GM06990 (cell line): ENCODE results near the gene KRT79.

Experiments used
- DNase-seq: peaks from one replicate; pipeline ENCODE4 v3.0.0-alpha.2; 2011; ENCODE audit not compliant: insufficient read length; ENCODE audit errors: extremely low read depth
- H3K27me3 ChIP-seq: replicated peaks from 2 replicates; pipeline ENCODE4 v1.6.0; 2011; ENCODE audit warnings: low read length; ENCODE audit not compliant: control insufficient read depth, insufficient read depth
- H3K36me3 ChIP-seq: 2 replicates; pipeline ENCODE4 v1.5.1; 2011; ENCODE audit warnings: low read length; ENCODE audit not compliant: control insufficient read depth, insufficient read depth
- H3K4me3 ChIP-seq: replicated peaks from 2 replicates; pipeline ENCODE4 v1.5.1; 2011; ENCODE audit warnings: low read depth, mild to moderate bottlenecking, control low read depth, low read length
- CTCF ChIP-seq: IDR thresholded peaks from 2 replicates; pipeline ENCODE4 v1.5.1; 2011; ENCODE audit warnings: low read length, control low read depth, mild to moderate bottlenecking, inconsistent platforms; ENCODE audit not compliant: insufficient read depth, poor library complexity, severe bottlenecking

KRT79 gene

DNA sequence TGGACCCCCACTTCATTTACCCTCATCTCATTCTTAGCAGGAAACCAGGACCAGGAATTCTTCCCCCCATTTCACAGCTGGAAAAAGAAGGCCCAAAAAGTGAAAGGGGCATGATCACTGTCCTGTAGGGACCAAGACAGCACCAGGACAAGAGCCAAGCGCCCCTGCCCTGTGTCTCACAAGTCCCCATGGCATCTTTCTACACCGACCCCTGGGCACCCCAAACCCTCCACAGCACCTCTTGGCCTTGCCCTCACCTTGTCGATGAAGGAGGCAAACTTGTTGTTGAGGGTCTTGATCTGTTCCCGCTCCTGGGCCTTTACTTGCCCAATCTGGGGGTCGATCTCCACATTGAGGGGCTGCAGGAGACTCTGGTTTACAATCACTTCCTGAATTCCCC, 57.7 kb downstream of the KRT79 start:
- TF ChIP-seq CTCF, result no peak
- DNase-seq, result no peak
- H3K27me3 ChIP-seq, result no peaks in the 10 kb centered on the region; the same call in 1 of the 2 replicates

DNA sequence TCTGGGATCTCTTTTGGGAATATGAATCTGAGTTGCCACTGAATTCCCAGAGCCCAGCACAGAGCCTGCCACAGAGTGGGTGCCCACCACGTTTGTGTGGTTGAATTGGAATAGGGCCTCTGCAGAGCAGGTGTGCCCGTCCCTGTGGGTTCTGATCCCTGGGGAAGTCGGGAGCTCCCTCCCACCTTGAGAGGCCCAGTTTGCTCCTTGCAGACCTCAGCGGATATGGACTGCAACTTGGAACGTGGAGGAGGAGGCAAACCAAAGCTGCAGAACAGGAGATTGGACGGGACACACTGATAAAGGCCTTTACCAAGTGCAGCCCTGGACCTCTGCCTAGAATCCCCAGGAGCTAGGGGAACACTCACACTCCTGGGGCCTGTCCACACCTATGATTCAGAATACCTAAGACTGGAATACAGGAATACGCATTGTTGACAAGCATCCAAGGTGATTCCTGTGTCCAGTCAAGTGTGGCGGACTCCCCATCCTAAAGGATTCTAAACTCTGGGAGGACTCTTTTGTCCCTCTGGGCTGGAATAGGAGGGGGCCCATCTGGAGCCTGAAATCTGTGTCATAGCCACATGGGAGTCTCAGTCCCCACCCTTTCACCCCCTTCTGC, 59.4 kb downstream of the KRT79 start:
- TF ChIP-seq CTCF, result no peak
- Histone ChIP-seq H3K4me3 (no peak overlapping the region), H3K36me3 (no peaks in the 10 kb centered on the region), H3K27me3 (no peaks in the 10 kb centered on the region; the same call in 1 of the 2 replicates)
- DNase-seq, result no peak

More for the DNA sequence above, 57.7 kb downstream of the KRT79 start:
- H3K4me3 ChIP-seq, result no peak overlapping the region
- no peaks in the 10 kb centered on the region for H3K36me3 ChIP-seq

GRCh38 chr12:52772772-52773171, 61.3 kb downstream of the KRT79 start:
- no peaks in the 10 kb centered on the region; the same call in none of the 2 replicates for H3K27me3 ChIP-seq
- TF ChIP-seq CTCF, result no peak
- no peaks in the 10 kb centered on the region for H3K36me3 ChIP-seq
- no peak overlapping the region for H3K4me3 ChIP-seq
- no peak for DNase-seq

- no peak overlapping the region for H3K4me3 ChIP-seq
- H3K36me3 ChIP-seq, result no peaks in the 10 kb centered on the region
- no peaks in the 10 kb centered on the region; the same call in none of the 2 replicates for H3K27me3 ChIP-seq
- no peak for DNase-seq
- TF ChIP-seq CTCF, result no peak
These were observed 61.9 kb downstream of the KRT79 start for GRCh38 chr12:52772188-52772587.

GRCh38 chr12:52771505-52771904, 62.6 kb downstream of the KRT79 start:
- Histone ChIP-seq H3K4me3 (no peak overlapping the region), H3K36me3 (no peaks in the 10 kb centered on the region), H3K27me3 (no peaks in the 10 kb centered on the region; the same call in none of the 2 replicates)
- TF ChIP-seq CTCF, result no peak
- no peak for DNase-seq
